T47D (cell line): ENCODE results near the gene WDR93.

Experiments used
- DNase-seq, 2 experiments: peaks; one replicate each; pipeline versions ENCODE4 v3.0.0 to v3.0.0-alpha.2; 2011 to 2012; ENCODE audit warnings: low read depth in 1 of 2, low spot score in 1 of 2
- JUND ChIP-seq: IDR thresholded peaks from 2 replicates; pipeline ENCODE4 v1.6.1; 2012; ENCODE audit warnings: low read depth
- in situ Hi-C: cut with HindIII; loops from 2 replicates; pipeline ENCODE4 v1.10.0; 2016; ENCODE audit warnings: low sequenced_read_pairs, low pct_unique_long_range_greater_than_20kb

The WDR93 gene

DNA sequence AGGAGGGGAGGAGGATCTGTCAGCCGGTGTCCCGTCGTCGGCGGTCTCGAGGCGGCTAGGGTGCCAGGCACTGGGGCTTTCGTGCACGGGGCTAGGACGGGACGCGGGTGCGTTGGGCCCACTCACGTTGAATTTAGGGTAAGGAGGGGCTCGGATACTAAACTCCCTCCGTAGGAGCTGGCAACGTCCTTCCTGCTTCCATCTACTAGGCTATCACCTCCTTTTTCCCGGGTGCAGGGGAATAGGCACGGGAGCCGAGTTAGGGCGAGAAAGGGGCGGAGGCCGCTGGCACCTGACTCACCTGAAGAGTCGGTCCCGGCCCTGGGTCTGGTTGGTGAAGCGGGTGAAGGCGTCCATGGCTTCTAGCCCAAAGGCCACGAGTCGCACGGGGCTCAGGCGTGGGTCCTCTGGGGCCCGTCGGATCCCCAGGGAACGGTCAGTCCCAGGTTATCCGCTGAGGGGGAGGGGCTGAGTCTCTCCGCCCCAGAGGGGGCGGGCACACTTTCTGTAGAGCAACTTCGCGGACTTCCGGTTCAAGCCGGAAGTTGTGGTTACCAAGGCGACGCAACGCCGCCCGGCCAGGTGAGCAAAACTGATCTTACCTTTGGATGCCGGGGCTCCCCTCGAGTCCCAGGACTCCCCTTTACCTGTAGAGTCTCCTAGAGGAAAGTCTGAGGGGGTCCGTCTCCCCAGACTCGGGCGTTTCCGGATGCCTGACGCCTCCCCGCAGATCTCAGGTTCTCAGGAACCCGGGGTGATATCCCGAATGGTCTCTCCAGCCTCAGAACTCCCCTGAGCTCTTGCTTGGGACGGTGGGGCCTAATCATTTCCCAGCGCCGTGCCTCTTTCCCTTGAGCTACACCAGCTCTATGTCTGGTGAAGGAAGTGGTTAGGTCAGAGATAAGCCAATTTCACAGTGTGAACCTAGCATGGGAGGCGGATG lies at the start of gene WDR93, which contains the start of gene PEX11A:
Gene WDR93, plus strand, starts transcription at position 536 of the 943 bp plus-strand sequence. CDS start 10,936 bp downstream, outside the sequence.
Gene PEX11A, minus strand, starts transcription at position 479 of the 943 bp plus-strand sequence. Its CDS starts 122 bp downstream, at position 357.
- in situ Hi-C loops = no loop called here
- DNase-seq = peak; percentile 62 to 88
- no peak for TF ChIP-seq JUND

DNA sequence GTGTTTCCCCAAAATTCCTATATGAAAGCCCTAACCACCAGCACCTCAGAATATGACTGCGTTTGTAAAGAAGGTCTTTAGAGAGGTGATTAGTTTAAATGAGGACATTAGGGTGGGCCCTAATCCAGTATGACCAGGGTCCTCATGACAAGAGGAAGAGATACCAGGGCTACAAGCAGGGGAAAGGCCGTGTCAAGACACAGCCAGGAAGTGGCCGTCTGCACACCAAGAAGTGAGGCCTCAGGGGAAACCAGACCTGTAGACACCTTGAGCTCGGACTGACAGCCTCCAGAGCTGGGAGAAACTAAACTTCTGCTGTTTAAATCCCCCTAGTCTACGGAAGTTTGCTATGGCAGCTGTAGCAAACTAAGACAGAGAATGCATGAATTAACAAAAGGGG lies 49.6 kb upstream of the WDR93 start:
- DNase-seq = no peak
- no peak for TF ChIP-seq JUND
- in situ Hi-C loops = no loop called here

DNA sequence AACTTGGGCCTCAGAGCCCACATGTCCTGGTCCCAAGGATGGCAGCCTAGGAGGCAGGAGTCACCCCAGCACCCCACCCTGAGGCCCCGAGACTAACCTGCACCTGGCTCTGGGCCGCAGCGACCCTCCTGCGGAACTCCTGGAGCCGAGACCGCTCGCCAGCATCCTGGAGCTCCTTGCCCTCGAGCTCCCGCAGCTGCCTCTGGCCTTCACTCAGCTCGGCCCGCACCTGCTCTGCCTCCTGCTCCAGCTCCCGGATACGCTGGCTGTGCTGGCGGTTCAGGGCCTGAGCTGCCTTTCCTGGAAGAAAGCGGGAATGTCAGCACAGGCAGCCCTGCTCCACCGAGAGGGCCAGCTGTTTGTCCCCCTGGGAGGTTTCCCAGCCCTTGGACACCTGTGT lies 48.5 kb upstream of the WDR93 start:
- DNase-seq = no peak
- in situ Hi-C loops = no loop called here
- TF ChIP-seq JUND = no peak

DNA sequence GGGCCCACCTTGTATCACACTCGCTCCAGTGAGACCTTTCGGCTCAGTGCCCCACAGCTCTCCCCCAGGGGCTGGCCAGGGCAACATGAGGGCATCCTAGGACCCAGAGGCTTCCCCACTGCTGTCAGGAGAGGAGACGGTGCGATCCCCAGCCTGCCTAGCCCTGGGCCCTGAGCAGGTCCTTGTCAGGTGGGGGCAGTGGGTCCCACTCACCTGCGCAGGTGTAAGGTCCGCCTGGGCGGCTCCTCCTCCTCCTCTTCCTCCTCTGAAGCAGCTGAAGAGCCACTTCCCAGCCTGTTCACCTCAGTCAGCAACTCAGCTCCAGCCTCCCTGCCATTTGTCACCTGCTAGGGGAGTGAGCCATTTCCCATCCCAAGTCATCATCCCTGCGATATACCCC lies 44.9 kb upstream of the WDR93 start:
- in situ Hi-C loops = no loop called here
- TF ChIP-seq JUND = no peak

DNA sequence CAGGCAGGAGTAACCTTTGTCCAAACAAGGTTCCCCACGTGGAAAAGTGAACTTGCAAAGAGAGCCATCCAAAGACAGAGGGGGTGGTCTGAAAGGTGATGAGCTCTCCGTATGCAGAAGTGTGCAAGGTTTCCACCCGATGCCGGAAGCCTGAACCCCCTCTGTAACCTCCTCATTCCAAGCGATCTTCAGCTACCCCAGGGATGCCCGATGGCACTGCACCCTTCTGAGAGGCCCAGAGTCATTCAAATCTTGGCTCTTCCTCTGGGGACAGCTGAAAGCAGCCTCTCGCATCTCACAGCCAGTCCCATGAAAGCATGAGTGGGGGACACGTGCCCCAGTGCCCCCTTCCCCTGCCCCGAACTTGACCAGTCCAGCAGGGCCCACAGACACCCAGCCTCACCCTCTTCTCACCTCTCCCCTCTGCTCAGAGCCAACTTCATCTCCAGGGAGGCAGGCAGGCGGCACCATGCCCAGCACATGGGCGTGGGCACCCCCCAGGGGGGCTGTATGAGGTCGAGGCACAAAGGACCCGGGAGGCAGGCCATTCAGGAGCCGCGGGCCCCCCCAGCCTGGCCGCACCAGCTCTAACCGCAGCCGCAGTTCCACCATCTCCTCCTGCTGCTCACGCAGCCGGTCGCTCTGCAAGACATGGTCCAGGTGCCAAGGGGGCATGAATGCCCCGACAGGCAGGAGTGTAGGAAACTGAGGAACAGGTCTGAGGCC lies 44.0 kb upstream of the WDR93 start:
- DNase-seq = no peak
- TF ChIP-seq JUND = no peak
- in situ Hi-C loops = no loop called here

More for the DNA sequence above, 44.9 kb upstream of the WDR93 start:
- no peak for DNase-seq

DNA sequence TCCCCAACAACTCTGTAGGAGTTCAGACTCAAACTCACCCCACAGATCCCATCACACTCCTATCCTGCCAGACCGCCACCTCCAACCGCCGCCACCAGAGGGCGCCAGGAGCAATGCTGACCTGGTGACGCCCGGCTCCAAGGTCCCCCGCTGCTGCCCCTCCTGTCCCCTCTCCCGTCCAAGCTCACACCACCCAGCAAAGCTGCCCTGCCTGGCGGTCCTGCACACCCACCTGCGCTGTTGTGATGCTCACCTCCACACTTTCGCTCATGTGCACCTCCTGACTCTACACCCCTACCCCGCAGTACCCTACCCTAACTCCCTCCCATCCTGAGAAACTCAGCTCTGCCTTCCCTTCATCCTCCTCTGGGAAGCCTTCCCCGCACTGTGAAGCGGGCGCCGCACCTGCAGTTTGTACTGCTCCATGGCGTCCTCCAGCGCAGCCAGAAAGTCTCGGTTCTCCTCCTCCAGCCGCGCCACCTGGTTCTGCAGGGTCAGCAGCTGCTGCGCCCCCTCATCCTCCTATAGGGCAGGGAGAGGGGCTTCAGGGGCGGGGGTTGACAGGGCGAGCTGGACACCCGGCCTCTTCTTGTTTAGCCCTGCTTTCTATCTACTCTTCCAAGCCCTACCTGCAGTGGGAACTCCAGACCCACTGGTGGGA lies 43.3 kb upstream of the WDR93 start:
- peak; percentile 72 to 98 for DNase-seq
- in situ Hi-C loops = no loop called here
- TF ChIP-seq JUND = no peak

DNA sequence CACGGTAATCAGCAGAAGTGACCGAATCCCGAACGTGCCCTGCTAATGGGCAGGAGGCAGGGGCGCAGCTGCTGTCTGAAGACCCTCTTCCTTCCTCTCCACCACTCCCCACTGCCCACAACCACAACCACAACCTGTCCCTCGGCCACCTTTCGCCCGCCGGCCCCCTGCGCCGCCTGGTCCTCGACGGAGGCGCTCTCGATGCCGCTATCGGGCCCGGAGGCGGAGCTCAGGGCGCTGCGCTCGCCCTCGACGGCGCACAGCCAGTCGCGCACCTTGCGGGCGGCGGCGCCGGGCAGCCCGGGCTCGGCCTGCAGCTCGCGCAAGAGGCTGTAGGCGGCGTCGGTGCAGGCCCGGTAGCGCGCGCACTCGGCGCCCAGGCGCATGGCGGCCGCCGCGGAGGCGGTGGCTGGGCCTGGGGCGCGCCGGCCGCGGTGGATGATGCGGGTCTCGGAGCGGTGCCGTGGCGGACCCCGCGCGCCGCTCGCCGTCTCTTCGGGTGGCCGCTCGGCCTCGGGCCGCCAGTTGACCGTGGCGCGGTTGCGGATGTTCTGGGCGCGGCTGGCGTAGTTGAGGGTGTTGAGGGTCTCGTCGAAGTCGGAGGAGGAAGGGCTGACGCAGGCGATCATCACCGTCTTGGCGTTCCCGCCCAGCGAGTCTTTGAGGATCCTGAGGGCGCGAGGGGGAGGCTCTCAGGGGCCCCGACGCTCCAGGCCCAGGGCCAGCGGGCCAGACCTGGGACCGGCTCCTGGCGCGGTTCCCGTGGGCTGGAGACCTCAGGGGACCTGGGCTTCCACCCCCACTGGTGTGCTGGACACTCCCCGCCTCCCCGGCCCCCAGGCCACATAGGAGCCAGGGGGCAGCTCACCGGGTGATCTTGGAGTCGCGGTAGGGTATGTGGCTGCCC lies 42.3 kb upstream of the WDR93 start:
- in situ Hi-C loops = no loop called here
- no peak for DNase-seq
- TF ChIP-seq JUND = no peak

DNA sequence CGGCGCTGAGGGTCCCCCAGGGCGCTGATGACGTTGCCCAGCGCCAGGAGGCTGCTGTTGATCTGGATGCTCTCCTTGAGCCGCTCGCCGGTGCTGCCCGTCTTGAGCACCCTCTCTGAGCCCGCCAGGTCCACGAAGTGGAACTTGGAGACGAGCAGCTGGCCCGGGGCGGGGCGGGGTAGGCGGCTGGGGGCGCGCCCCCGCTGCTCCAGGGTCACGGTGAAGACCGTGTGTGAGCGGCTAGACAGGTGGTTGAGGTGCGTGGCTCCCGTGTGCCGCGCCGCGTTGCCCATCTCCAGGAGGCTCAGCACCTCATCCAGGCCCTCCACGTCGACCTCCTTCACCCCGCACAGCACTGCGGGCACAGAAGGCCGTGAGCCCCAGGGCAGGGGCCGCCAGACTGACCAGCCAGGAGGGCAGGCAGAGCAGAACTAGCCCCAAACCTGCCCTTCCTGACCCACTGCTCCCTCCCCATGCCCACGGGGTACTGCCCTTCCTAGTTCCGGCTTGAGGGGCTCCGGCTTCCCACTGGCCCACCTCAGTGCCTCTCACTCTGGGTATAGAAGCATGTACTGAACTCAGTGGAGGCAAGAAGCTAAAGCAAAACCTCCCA lies 41.5 kb upstream of the WDR93 start:
- TF ChIP-seq JUND = no peak
- in situ Hi-C loops = no loop called here
- no peak for DNase-seq

DNA sequence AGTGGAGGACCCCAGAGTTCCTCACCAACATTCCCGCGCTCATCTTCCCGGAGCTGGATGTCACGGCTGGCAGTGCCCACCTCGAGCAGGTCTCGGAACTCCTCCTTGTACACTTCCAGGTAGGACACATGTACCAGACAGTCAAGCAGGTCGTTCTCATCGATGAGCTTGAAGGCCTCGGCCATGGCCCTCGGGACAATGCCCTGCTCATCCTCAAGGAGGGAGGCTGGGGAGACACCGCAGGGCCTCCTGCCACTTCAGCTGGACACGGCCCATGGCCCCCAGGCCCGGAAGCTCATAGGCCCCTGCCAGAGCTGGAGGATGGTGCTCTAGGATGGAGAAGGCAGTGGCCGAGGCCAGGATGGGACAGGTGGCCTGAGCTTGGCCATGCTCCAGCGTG lies 40.9 kb upstream of the WDR93 start:
- in situ Hi-C loops = no loop called here
- DNase-seq = no peak
- TF ChIP-seq JUND = no peak

DNA sequence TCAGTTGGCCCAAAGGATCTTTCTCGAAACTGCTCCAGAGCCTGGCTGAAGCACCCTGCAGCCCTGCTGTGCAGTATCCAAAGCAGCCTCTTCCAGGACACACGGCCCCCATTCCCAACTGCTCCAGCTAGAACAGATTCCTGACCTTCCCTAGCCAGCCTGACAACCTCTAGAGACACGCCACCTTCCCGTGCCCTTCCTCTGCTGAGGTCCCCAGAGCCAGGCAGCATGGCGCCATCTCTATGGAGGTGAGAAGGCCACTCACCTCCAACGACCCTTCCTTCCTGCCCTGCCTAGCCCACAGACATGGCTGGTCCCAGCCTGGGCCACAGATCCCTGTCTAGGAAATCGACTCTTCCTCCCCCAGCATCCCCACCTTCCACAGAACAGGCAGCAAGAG lies 38.5 kb upstream of the WDR93 start:
- no peak for TF ChIP-seq JUND
- in situ Hi-C loops = no loop called here

DNA sequence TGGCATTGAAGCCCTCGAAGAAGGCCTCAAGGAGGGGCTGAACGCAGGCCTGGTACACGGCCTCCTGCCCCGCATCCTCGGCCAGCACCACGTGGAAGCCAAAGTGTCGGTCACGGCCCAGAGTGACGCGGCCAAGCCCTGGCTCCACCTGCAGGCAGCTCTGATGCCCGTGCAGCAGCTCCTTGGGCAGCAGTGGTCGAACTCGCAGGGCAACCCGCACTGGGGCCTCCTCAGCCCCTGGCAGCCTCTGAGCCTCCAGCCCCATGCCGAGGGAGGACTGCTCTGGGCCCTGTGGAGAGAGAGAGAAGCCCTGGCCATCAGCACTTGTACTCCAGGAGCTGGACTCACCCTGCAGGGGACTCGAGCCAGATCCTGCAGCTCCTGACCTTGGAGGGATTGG lies 37.9 kb upstream of the WDR93 start:
- no peak for TF ChIP-seq JUND
- no peak for DNase-seq
- in situ Hi-C loops = no loop called here

More for the DNA sequence above, 38.5 kb upstream of the WDR93 start:
- no peak for DNase-seq
